A549 (cell line): ENCODE data around the gene FBLIM1. TPM values are rescaled to one million over a fixed set of nuclear protein-coding genes. Genes with fewer than 3 reads are reported as not detected.

Source experiments
- ATAC-seq, 2 experiments: fragments of 200-7000 bp in 1 of 2; fragments of >200 bp in 1 of 2; cut with Nextera tagmentation in 1 of 2; cut with Tn5 transposase in 1 of 2; 3 replicates each; pipeline versions ENCODE4 v1.8.0 to v1.9.1; 2018 to 2020; ENCODE audit warnings: mild to moderate bottlenecking in 1 of 2, moderate library complexity in 1 of 2
- CTCF ChIA-PET: fragments of 300-600 bp; sonication (Branson Sonifier 250); formaldehyde crosslinking; extraction: SDS; loops from one replicate; lab custom pipeline; 2021; ENCODE audit warnings: antibody characterized with exemption, inconsistent platforms; lab: Yijun Ruan, JAX
- POLR2A ChIA-PET: fragments of 350-600 bp; formaldehyde crosslinking; extraction: SDS; loops from one replicate; lab custom pipeline; 2021; ENCODE audit warnings: antibody characterized with exemption, inconsistent platforms; lab: Yijun Ruan, JAX
- DNase-seq, 2 experiments: peaks; one replicate each; pipeline versions ENCODE4 v3.0.0 to v3.0.0-alpha.2; 2011 to 2016; ENCODE audit warnings: low read depth in 1 of 2, low spot score in 1 of 2
- FAIRE-seq: peaks from 2 replicates; lab custom pipeline; 2011; peaks lifted over from hg19 to GRCh38; lab: Jason Lieb, UNC
- H3K27ac ChIP-seq, 2 experiments: fragments of >200 bp; sonication (Bioruptor Twin); formaldehyde crosslinking; 3 replicates each; pipeline ENCODE4 v1.5.1; 2016 to 2017
- H3K4me1 ChIP-seq: fragments of >200 bp; sonication (Bioruptor Twin); formaldehyde crosslinking; 3 replicates; pipeline ENCODE4 v1.6.1; 2016
- H3K4me2 ChIP-seq: fragments of >200 bp; sonication (Bioruptor Twin); formaldehyde crosslinking; 3 replicates; pipeline ENCODE4 v1.6.1; 2016
- H3K4me3 ChIP-seq: fragments of >200 bp; sonication (Bioruptor Twin); formaldehyde crosslinking; 3 replicates; pipeline ENCODE4 v1.5.1; 2016
- H3K9me3 ChIP-seq: fragments of >200 bp; sonication (Bioruptor Twin); formaldehyde crosslinking; 3 replicates; pipeline ENCODE4 v1.6.1; 2016
- ATOH8 ChIP-seq: fragments of 250-450 bp; sonication (Bioruptor Pico); IDR thresholded peaks from 2 replicates; pipeline ENCODE4 v1.5.0; 2020; ENCODE audit warnings: low read depth, mild to moderate bottlenecking, moderate library complexity
- BCL3 ChIP-seq: fragments of >200 bp; sonication (Bioruptor Twin); formaldehyde crosslinking; IDR thresholded peaks from 3 replicates; pipeline ENCODE4 v1.6.1; 2016
- CHD2 ChIP-seq: fragments of 150-350 bp; IDR thresholded peaks from 2 replicates; pipeline ENCODE4 v1.6.1; 2014; ENCODE audit warnings: low read length; ENCODE audit not compliant: partially characterized antibody
- CHD4 ChIP-seq: fragments of 200-600 bp; sonication (generic); IDR thresholded peaks from 2 replicates; pipeline ENCODE4 v1.6.1; 2016; ENCODE audit warnings: antibody characterized with exemption, mild to moderate bottlenecking, borderline replicate concordance
- CTCF ChIP-seq: fragments of >200 bp; sonication (Bioruptor Twin); formaldehyde crosslinking; IDR thresholded peaks from 3 replicates; pipeline ENCODE4 v1.5.1; 2016
- E2F6 ChIP-seq: IDR thresholded peaks from 2 replicates; pipeline ENCODE4 v1.6.1; 2012; ENCODE audit warnings: low read depth, borderline replicate concordance
- EHMT2 ChIP-seq: fragments of 200-600 bp; sonication (generic); IDR thresholded peaks from 2 replicates; pipeline ENCODE4 v1.6.1; 2016; ENCODE audit warnings: antibody characterized with exemption, low read depth, mild to moderate bottlenecking, moderate library complexity
- ESRRA ChIP-seq: fragments of 150-350 bp; IDR thresholded peaks from 2 replicates; pipeline ENCODE4 v1.6.1; 2014; ENCODE audit warnings: mild to moderate bottlenecking, low read length, borderline replicate concordance
- FOXS1 ChIP-seq: fragments of 250-450 bp; sonication (Bioruptor Pico); IDR thresholded peaks from 2 replicates; pipeline ENCODE4 v1.5.0; 2020; ENCODE audit warnings: mild to moderate bottlenecking, moderate library complexity
- HES2 ChIP-seq: fragments of >200 bp; sonication (Bioruptor Twin); formaldehyde crosslinking; IDR thresholded peaks from 2 replicates; pipeline ENCODE4 v1.6.1; 2016
- HEYL ChIP-seq: fragments of 250-450 bp; sonication (Bioruptor Pico); IDR thresholded peaks from 2 replicates; pipeline ENCODE4 v1.8.0; 2021; ENCODE audit warnings: mild to moderate bottlenecking, moderate library complexity
- JUN ChIP-seq, 2 experiments: fragments of >200 bp; sonication (Bioruptor Twin); formaldehyde crosslinking; IDR thresholded peaks; 2 replicates in 1 of 2; 3 replicates in 1 of 2; pipeline ENCODE4 v1.6.1; 2016 to 2017
- MAFK ChIP-seq: fragments of 450-650 bp; IDR thresholded peaks from 2 replicates; pipeline ENCODE4 v1.6.1; 2014; ENCODE audit not compliant: partially characterized antibody
- MAX ChIP-seq: IDR thresholded peaks from 2 replicates; pipeline ENCODE4 v1.6.1; 2012
- MYC ChIP-seq: IDR thresholded peaks from 2 replicates; pipeline ENCODE4 v1.6.1; 2012; ENCODE audit warnings: mild to moderate bottlenecking, inconsistent platforms, low read length, improper control_type of control experiment, borderline replicate concordance
- NR3C1 ChIP-seq: fragments of >200 bp; sonication (Bioruptor Twin); formaldehyde crosslinking; IDR thresholded peaks from 3 replicates; pipeline ENCODE4 v1.6.1; 2017
- PBX3 ChIP-seq: IDR thresholded peaks from 2 replicates; pipeline ENCODE4 v1.6.1; 2012
- PHF8 ChIP-seq: fragments of 200-600 bp; sonication (generic); IDR thresholded peaks from 2 replicates; pipeline ENCODE4 v1.6.1; 2016; ENCODE audit warnings: low read depth, mild to moderate bottlenecking, antibody characterized with exemption, moderate library complexity, borderline replicate concordance
- POLR2A ChIP-seq: IDR thresholded peaks from 2 replicates; pipeline ENCODE4 v1.6.1; 2012; ENCODE audit warnings: mild to moderate bottlenecking, low read length
- POLR2AphosphoS2 ChIP-seq: conservative IDR thresholded peaks from 2 replicates; pipeline ENCODE4 v1.6.1; 2012; ENCODE audit warnings: low read length, improper control_type of control experiment, inconsistent platforms
- RFX5 ChIP-seq: fragments of 450-650 bp; IDR thresholded peaks from 2 replicates; pipeline ENCODE4 v1.7.1; 2014; ENCODE audit warnings: antibody characterized with exemption, mild to moderate bottlenecking, moderate library complexity
- RNF2 ChIP-seq: fragments of 200-600 bp; sonication (generic); IDR thresholded peaks from 2 replicates; pipeline ENCODE4 v1.6.1; 2016; ENCODE audit warnings: low read depth, mild to moderate bottlenecking, antibody characterized with exemption, moderate library complexity, borderline replicate concordance
- TFCP2L1 ChIP-seq: fragments of 250-450 bp; sonication (Bioruptor Pico); IDR thresholded peaks from 2 replicates; pipeline ENCODE4 v1.5.0; 2021; ENCODE audit warnings: mild to moderate bottlenecking
- TP53 ChIP-seq: fragments of 250-450 bp; sonication (Bioruptor Pico); IDR thresholded peaks from 2 replicates; pipeline ENCODE4 v1.5.0; 2021; ENCODE audit warnings: mild to moderate bottlenecking, moderate library complexity
- WGBS: methylation state at CpG from one replicate; pipeline ENCODE4 v1.1.6; 2017; ENCODE audit errors: missing lambda C conversion rate; 5-methylcytosine and 5-hydroxymethylcytosine counted together
- polyA plus RNA-seq, 4 experiments: library from polyadenylated mRNA; depleted of rRNA in 3 of 4; stranded (reverse); fragments of >200 nt; fragmentation: RNase III in 1 of 4; extraction: RNeasy Plus Mini Kit Qiagen cat#74134 plus additional on column Dnase treatment in 1 of 4; gene quantifications; 2 replicates in 3 of 4; 3 replicates in 1 of 4; pipeline ENCODE4 v1.2.3, GENCODE V29; 2011 to 2017

Gene FBLIM1
- polyA plus RNA-seq, 2 of the 4 experiments (the other 2 are of a cell fraction), result 24.6 to 38.1 TPM

GRCh38 chr1:15742339-15742801 lies 16.2 kb upstream of the FBLIM1 start, which contains the start of gene TMEM82 (continued):
- no peak for TF ChIP-seq BCL3
- TF ChIP-seq RNF2, result no peak
- TF ChIP-seq, all 56 proteins: peak for 0

- ChIA-PET POLR2A (no interaction called here), CTCF (interaction anchor here (0.5 to 0.9 kb wide), 3 partner anchors 9 to 150 kb away, joined by 3 to 5 read pairs (median 5); no protein-coding TSS in a partner anchor)
- Histone ChIP-seq H3K9me3 (no peaks in the 10 kb centered on the region), H3K4me2 (no peak overlapping the region), H3K27ac (peak overlapping the region in 1 of 2 experiments; percentile 41; a peak in 2 of 6 replicates), H3K4me1 (peaks cover 13% of the 10 kb centered on the region), H3K4me3 (no peak overlapping the region)
- WGBS, result 86% methylated on average over 11 of the region's 30 CpGs
- FAIRE-seq (no peak), ATAC-seq (0 out of 6 replicates have a peak, but pooled peaks of 1 of the 2 experiments have one; percentile 9), DNase-seq (no peak)
- TF ChIP-seq HES2, result no peak
- TF ChIP-seq PHF8, result no peak
- no peak for TF ChIP-seq BCL3
- no peak for TF ChIP-seq RFX5
- TF ChIP-seq MYC, result no peak
- TF ChIP-seq MAFK, result no peak
- no peak for TF ChIP-seq HEYL (CRISPR knock-in tag)
- no peak for TF ChIP-seq ESRRA
- TF ChIP-seq CHD4, result no peak
- TF ChIP-seq E2F6, result no peak
- no peak for TF ChIP-seq ATOH8
- no peak for TF ChIP-seq JUN (IDR thresholded peaks at IDR 0.05)
- no peak for TF ChIP-seq PBX3
Observed at GRCh38 chr1:15744122-15744679, 14.4 kb upstream of the FBLIM1 start.

- H3K4me3 ChIP-seq, result no peak overlapping the region
- peaks cover 16% of the 10 kb centered on the region for H3K4me1 ChIP-seq
- POLR2A ChIA-PET, result no interaction called here
- ATAC-seq (no peak), DNase-seq (no peak), FAIRE-seq (no peak)
- 100% methylated on average over 2 of the region's 8 CpGs for WGBS
- no peaks in the 10 kb centered on the region for H3K9me3 ChIP-seq
- H3K27ac ChIP-seq, result peak overlapping the region in 1 of 2 experiments; percentile 69; a peak in 3 of 6 replicates
- 0 out of 3 replicates have a peak overlapping the region, but pooled peaks have one; percentile 14 for H3K4me2 ChIP-seq
- CTCF ChIA-PET, result no interaction called here
- TF ChIP-seq PHF8, result no peak
- no peak for TF ChIP-seq EHMT2
- TF ChIP-seq CHD4, result no peak
- TF ChIP-seq MAX, result no peak
- TF ChIP-seq TFCP2L1 (CRISPR knock-in tag), result no peak
- TF ChIP-seq E2F6, result no peak
- no peak for TF ChIP-seq CHD2
- TF ChIP-seq NR3C1, result no peak
- no peak for TF ChIP-seq ATOH8
- TF ChIP-seq RFX5, result no peak
- no peak for TF ChIP-seq CTCF
- TF ChIP-seq POLR2A, result no peak
- TF ChIP-seq POLR2AphosphoS2, result no peak
- no peak for TF ChIP-seq FOXS1 (CRISPR knock-in tag)
- TF ChIP-seq HEYL (CRISPR knock-in tag), result no peak
- TF ChIP-seq ESRRA, result no peak
- no peak for TF ChIP-seq TP53 (CRISPR knock-in tag)
Observed at GRCh38 chr1:15747378-15747777, 11.2 kb upstream of the FBLIM1 start.
